H1 (cell line): ENCODE results near the gene LEFTY2. TPM values are rescaled to one million over a fixed set of nuclear protein-coding genes. Genes with fewer than 3 reads are reported as not detected.

Experiments
- CTCF ChIA-PET: fragments of 300-600 bp; sonication (Branson Sonifier 250); formaldehyde crosslinking; loops from one replicate; lab custom pipeline; 2021; ENCODE audit not compliant: partially characterized antibody; lab: Charles Lee
- POLR2A ChIA-PET: fragments of 300-600 bp; sonication (Branson Sonifier 250); formaldehyde crosslinking; loops from one replicate; lab custom pipeline; 2021; ENCODE audit warnings: inconsistent platforms; ENCODE audit not compliant: partially characterized antibody; lab: Charles Lee
- DNase-seq, 2 experiments: peaks; one replicate each; pipeline versions ENCODE4 v3.0.0 to v3.0.0-alpha.2; 2010 to 2022; ENCODE audit warnings: low spot score in 2 of 2, low read depth in 1 of 2, mixed read lengths in 1 of 2
- FAIRE-seq: peaks from 2 replicates; lab custom pipeline; 2011; peaks lifted over from hg19 to GRCh38; lab: Jason Lieb, UNC
- H2AFZ ChIP-seq: 2 replicates; pipeline ENCODE4 v1.8.1; 2012; ENCODE audit warnings: low read length, inconsistent platforms
- H2AK5ac ChIP-seq: 2 replicates; pipeline ENCODE4 v1.6.1; 2013; ENCODE audit warnings: low read depth, low read length
- H2BK120ac ChIP-seq: replicated peaks from 2 replicates; pipeline ENCODE3; 2013; ENCODE audit warnings: low read depth, low read length, inconsistent platforms
- H2BK12ac ChIP-seq: 2 replicates; pipeline ENCODE4 v1.6.1; 2013; ENCODE audit warnings: low read depth, low read length
- H2BK15ac ChIP-seq: 2 replicates; pipeline ENCODE4 v1.6.1; 2013; ENCODE audit warnings: low read length
- H2BK20ac ChIP-seq: 2 replicates; pipeline ENCODE4 v1.6.1; 2013; ENCODE audit warnings: low read length
- H2BK5ac ChIP-seq: 2 replicates; pipeline ENCODE4 v1.6.1; 2013; ENCODE audit warnings: low read depth, low read length
- H3K14ac ChIP-seq: 2 replicates; pipeline ENCODE4 v1.6.1; 2013; ENCODE audit warnings: inconsistent platforms; ENCODE audit not compliant: insufficient read length
- H3K18ac ChIP-seq: 2 replicates; pipeline ENCODE4 v1.6.1; 2013; ENCODE audit warnings: low read length; ENCODE audit errors: extremely low read depth
- H3K23ac ChIP-seq: 2 replicates; pipeline ENCODE4 v1.6.1; 2013; ENCODE audit warnings: inconsistent platforms; ENCODE audit not compliant: insufficient read length
- H3K23me2 ChIP-seq: 2 replicates; pipeline ENCODE4 v1.6.1; 2013; ENCODE audit warnings: low read depth, low read length
- H3K27ac ChIP-seq: 2 replicates; pipeline ENCODE4 v1.6.1; 2011; ENCODE audit warnings: low read depth, low read length, inconsistent platforms
- H3K27me3 ChIP-seq, 4 experiments: replicated peaks in 1 of 4; 1 replicate in 1 of 4; 2 replicates in 3 of 4; pipeline versions ENCODE4 v1.6.1 to v1.8.1; 2011 to 2013; ENCODE audit warnings: low read length in 3 of 4, mild to moderate bottlenecking in 3 of 4, inconsistent platforms in 2 of 4, mixed read lengths in 2 of 4, moderate library complexity in 1 of 4; ENCODE audit not compliant: control insufficient read depth in 3 of 4, insufficient read depth in 3 of 4; ENCODE audit errors: extremely low read depth in 1 of 4
- H3K36me3 ChIP-seq, 4 experiments: 2 replicates each; pipeline versions ENCODE4 v1.6.1 to v1.8.1; 2011 to 2013; ENCODE audit warnings: mild to moderate bottlenecking in 4 of 4, low read length in 3 of 4, moderate library complexity in 2 of 4, control low read depth in 1 of 4, inconsistent platforms in 1 of 4; ENCODE audit not compliant: insufficient read depth in 4 of 4, control insufficient read depth in 2 of 4
- H3K4ac ChIP-seq: replicated peaks from 2 replicates; pipeline ENCODE3; 2013; ENCODE audit warnings: low read length, low read depth, mixed read lengths, inconsistent platforms; ENCODE audit not compliant: insufficient read length
- H3K4me1 ChIP-seq, 4 experiments: replicated peaks in 1 of 4; 1 replicate in 1 of 4; 2 replicates in 3 of 4; pipeline versions ENCODE4 v1.6.1 to v1.8.1; 2011 to 2013; ENCODE audit warnings: low read length in 3 of 4, inconsistent platforms in 2 of 4, mixed read lengths in 1 of 4; ENCODE audit not compliant: insufficient read depth in 4 of 4, control insufficient read depth in 3 of 4
- H3K4me2 ChIP-seq, 2 experiments: 2 replicates each; pipeline versions ENCODE4 v1.6.1 to v1.8.1; 2011 to 2013; ENCODE audit warnings: low read depth in 2 of 2, low read length in 2 of 2, control low read depth in 1 of 2, inconsistent platforms in 1 of 2, mild to moderate bottlenecking in 1 of 2; ENCODE audit not compliant: insufficient read depth in 1 of 2
- H3K4me3 ChIP-seq, 4 experiments: fragments of 200-600, 300-600 bp in 1 of 4; sonication (generic), shearing (Covaris generic), sonication (Bioruptor Twin) in 1 of 4; 2 replicates each; pipeline versions ENCODE4 v1.5.1 to v1.8.1; 2011 to 2016; ENCODE audit warnings: low read length in 4 of 4, low read depth in 3 of 4, control low read depth in 2 of 4, inconsistent platforms in 2 of 4, mild to moderate bottlenecking in 2 of 4, mixed read lengths in 1 of 4, moderate library complexity in 1 of 4; ENCODE audit not compliant: insufficient read depth in 2 of 4; ENCODE audit errors: extremely low read depth in 1 of 4
- H3K56ac ChIP-seq: replicated peaks from 2 replicates; pipeline ENCODE3; 2013; ENCODE audit warnings: low read depth, mild to moderate bottlenecking, mixed read lengths, low read length, inconsistent platforms; ENCODE audit not compliant: insufficient read length
- H3K79me1 ChIP-seq: 2 replicates; pipeline ENCODE4 v1.6.1; 2013; ENCODE audit warnings: low read depth, low read length, control low read depth
- H3K79me2 ChIP-seq, 2 experiments: 2 replicates each; pipeline versions ENCODE4 v1.6.1 to v1.8.1; 2012 to 2013; ENCODE audit warnings: low read length in 2 of 2, mild to moderate bottlenecking in 2 of 2, inconsistent platforms in 1 of 2; ENCODE audit not compliant: insufficient read depth in 2 of 2, control insufficient read depth in 1 of 2
- H3K9ac ChIP-seq, 4 experiments: replicated peaks in 1 of 4; 1 replicate in 1 of 4; 2 replicates in 3 of 4; pipeline versions ENCODE4 v1.6.1 to v1.8.1; 2011 to 2013; ENCODE audit warnings: low read depth in 3 of 4, low read length in 3 of 4, control low read depth in 2 of 4, mild to moderate bottlenecking in 2 of 4, moderate library complexity in 2 of 4, inconsistent platforms in 1 of 4; ENCODE audit errors: extremely low read depth in 1 of 4
- H3K9me3 ChIP-seq, 2 experiments: 2 replicates each; pipeline versions ENCODE4 v1.6.1 to v1.8.1; 2012 to 2013; ENCODE audit warnings: mild to moderate bottlenecking in 2 of 2, moderate library complexity in 2 of 2, control low read depth in 1 of 2, inconsistent platforms in 1 of 2, low read depth in 1 of 2, low read length in 1 of 2, mixed read lengths in 1 of 2; ENCODE audit not compliant: insufficient read depth in 2 of 2
- H4K20me1 ChIP-seq, 2 experiments: replicated peaks in 1 of 2; 2 replicates each; pipeline versions ENCODE3 to v1.8.1; 2011 to 2013; ENCODE audit warnings: inconsistent platforms in 2 of 2, low read length in 2 of 2, mild to moderate bottlenecking in 1 of 2; ENCODE audit not compliant: insufficient read depth in 2 of 2, control insufficient read depth in 1 of 2
- H4K5ac ChIP-seq: 2 replicates; pipeline ENCODE4 v1.6.1; 2013; ENCODE audit warnings: low read length, low read depth, mixed read lengths, inconsistent platforms; ENCODE audit not compliant: insufficient read length
- H4K8ac ChIP-seq: 2 replicates; pipeline ENCODE4 v1.8.0; 2013; ENCODE audit warnings: mild to moderate bottlenecking, moderate library complexity, low read length, inconsistent platforms; ENCODE audit not compliant: insufficient read depth; ENCODE audit errors: extremely low read depth
- H4K91ac ChIP-seq: replicated peaks from 2 replicates; pipeline ENCODE3; 2013; ENCODE audit warnings: low read length, mixed read lengths, inconsistent platforms; ENCODE audit not compliant: insufficient read length
- BACH1 ChIP-seq: IDR thresholded peaks from 2 replicates; pipeline ENCODE4 v1.6.1; 2012; ENCODE audit warnings: low read length, improper control_type of control experiment
- CBX8 ChIP-seq: fragments of 300-800, 300-1000 bp; sonication (generic); IDR thresholded peaks from 2 replicates; pipeline ENCODE4 v1.7.1; 2016; ENCODE audit warnings: low read depth, low read length, borderline replicate concordance
- RBBP5 ChIP-seq: IDR thresholded peaks from 2 replicates; pipeline ENCODE4 v1.7.1; 2012; ENCODE audit warnings: low read depth, mild to moderate bottlenecking, inconsistent platforms, low read length, moderate library complexity, borderline replicate concordance
- RXRA ChIP-seq: IDR thresholded peaks from 2 replicates; pipeline ENCODE4 v1.6.1; 2011; ENCODE audit warnings: low read depth, mild to moderate bottlenecking, low read length, moderate library complexity; ENCODE audit not compliant: insufficient read depth
- SIX5 ChIP-seq: IDR thresholded peaks from 2 replicates; pipeline ENCODE4 v1.6.1; 2011; ENCODE audit warnings: mild to moderate bottlenecking, low read depth, low read length
- TEAD4 ChIP-seq: IDR thresholded peaks from 2 replicates; pipeline ENCODE4 v1.6.1; 2012; ENCODE audit warnings: low read depth, low read length, inconsistent platforms, mixed read lengths
- ZNF274 ChIP-seq: IDR thresholded peaks from 2 replicates; pipeline ENCODE4 v1.7.0; 2012; ENCODE audit warnings: low read length, borderline replicate concordance; ENCODE audit errors: extremely low read depth
- WGBS, 2 experiments: shearing (Covaris generic) in 1 of 2; methylation state at CpG; one replicate each; pipeline versions ENCODE4 v1.1.6 to v1.1.7; 2013 to 2015; ENCODE audit warnings: low lambda C conversion rate in 2 of 2, mixed read lengths in 2 of 2, inconsistent platforms in 1 of 2, low coverage in 1 of 2, missing lambda C conversion rate in 1 of 2; ENCODE audit not compliant: insufficient replicate concordance in 2 of 2, insufficient coverage in 1 of 2, insufficient read length in 1 of 2; ENCODE audit errors: extremely low coverage in 1 of 2, missing lambda C conversion rate in 1 of 2; 5-methylcytosine and 5-hydroxymethylcytosine counted together
- polyA plus RNA-seq, 7 experiments: library from polyadenylated mRNA; depleted of rRNA in 3 of 7; stranded (reverse) in 5 of 7; unstranded in 2 of 7; fragments of >200 nt in 5 of 7; fragments of 200-250 nt in 2 of 7; gene quantifications; 1 replicate in 5 of 7; 2 replicates in 1 of 7; 4 replicates in 1 of 7; pipeline versions ENCODE4 v1.2.1 to v1.2.3, GENCODE V29; 2011 to 2013; ENCODE audit warnings: missing spikeins in 2 of 7, mixed read lengths in 2 of 7
- total RNA-seq: library from RNA; stranded (reverse); fragmentation: NEBNext Ultra II Directional; extraction: Animal tissue kit (Norgen Biotek cat#: 25700); gene quantifications from 2 replicates; pipeline ENCODE4 v1.2.1, GENCODE V29; 2021
- TF ChIP-seq, protein P1 (sequence below), 3 experiments: IDR thresholded peaks; 1 replicate in 2 of 3; 2 replicates in 1 of 3; pipeline versions ENCODE4 v1.5.1 to v1.6.1; 2011; ENCODE audit warnings: low read length in 3 of 3, mild to moderate bottlenecking in 3 of 3, inconsistent platforms in 2 of 3, low read depth in 1 of 3, moderate library complexity in 1 of 3; ENCODE audit not compliant: insufficient read depth in 1 of 3; ENCODE audit errors: control extremely low read depth in 1 of 3

Gene LEFTY2
- total and polyA plus RNA-seq, 2 of the 8 experiments (the other 6 are each of a cell fraction or from before 2014, with no cell fraction given): 2.6 to 4.3 TPM

GRCh38 chr1:225899044-225899925 lies 41.7 kb downstream of the LEFTY2 start:
- no peak overlapping the region for H2AFZ ChIP-seq
- H3K23ac ChIP-seq: no peak overlapping the region
- H3K9ac ChIP-seq: 0 out of 7 replicates have a peak overlapping the region, but pooled peaks of 1 of the 4 experiments have one; percentile 29
- no peak overlapping the region for H3K14ac ChIP-seq
- H3K4me3 ChIP-seq: peak overlapping the region in 3 of 4 experiments; percentile 1 to 35 (median 17); a peak in 3 of 8 replicates
- H3K9me3 ChIP-seq: no peaks in the 10 kb centered on the region
- peak overlapping the region; percentile 93 for H2BK5ac ChIP-seq
- peak overlapping the region; percentile 29 to 63 for H3K4me2 ChIP-seq
- H2AK5ac ChIP-seq: peak overlapping the region; percentile 93
- peaks cover 0 to 21% (median 19%) of the 10 kb centered on the region in 4 experiments; a peak in 6 of 7 replicates for H3K4me1 ChIP-seq
- no peaks in the 10 kb centered on the region for H3K79me2 ChIP-seq
- peak overlapping the region; percentile 52 for H3K27ac ChIP-seq
- H2BK12ac ChIP-seq: peak overlapping the region; percentile 100
- peak overlapping the region; percentile 99 for H2BK20ac ChIP-seq
- no peaks in the 10 kb centered on the region for H3K23me2 ChIP-seq
- DNase-seq (peak; percentile 77 to 94), FAIRE-seq (peak; percentile 63)
- H4K91ac ChIP-seq: peak overlapping the region; percentile 98
- H3K56ac ChIP-seq: no peak overlapping the region
- H2BK15ac ChIP-seq: no peak overlapping the region
- ChIA-PET POLR2A (interaction anchor here (1.0 to 5.2 kb wide), 9 partner anchors 9 to 86 kb away, joined by 3 to 63 read pairs (median 4); partner anchors contain the start of genes LEFTY1, PYCR2 and TMEM63A), CTCF (interaction anchor here (0.6 to 18.7 kb wide), 7 partner anchors 10 to 424 kb away, joined by 3 to 406 read pairs (median 4); partner anchors contain the start of genes LEFTY1 and TMEM63A)
- H3K18ac ChIP-seq: peak overlapping the region; percentile 99
- no peaks in the 10 kb centered on the region for H4K20me1 ChIP-seq
- H4K5ac ChIP-seq: peak overlapping the region; percentile 37
- WGBS, 2 experiments: 6% methylated on average over 2 of the region's 4 CpGs; no CpG with 5 or more reads in 1 of the 2 experiments
- no peaks in the 10 kb centered on the region for H3K36me3 ChIP-seq
- no peaks in the 10 kb centered on the region for H3K79me1 ChIP-seq
- peak overlapping the region; percentile 91 for H3K4ac ChIP-seq
- H2BK120ac ChIP-seq: peak overlapping the region; percentile 98
- H4K8ac ChIP-seq: no peak overlapping the region
- no peaks in the 10 kb centered on the region for H3K27me3 ChIP-seq
- TF ChIP-seq BACH1 (no peak; the same call in 1 of the 2 replicates), TEAD4 (peak; percentile 41; the same call in 1 of the 2 replicates), CBX8 (no peak), RBBP5 (peak; percentile 52; the same call in 1 of the 2 replicates), ZNF274 (no peak), RXRA (0 out of 2 replicates have a peak, but pooled peaks have one; percentile 76), SIX5 (no peak)
- TF ChIP-seq, protein P1, sequence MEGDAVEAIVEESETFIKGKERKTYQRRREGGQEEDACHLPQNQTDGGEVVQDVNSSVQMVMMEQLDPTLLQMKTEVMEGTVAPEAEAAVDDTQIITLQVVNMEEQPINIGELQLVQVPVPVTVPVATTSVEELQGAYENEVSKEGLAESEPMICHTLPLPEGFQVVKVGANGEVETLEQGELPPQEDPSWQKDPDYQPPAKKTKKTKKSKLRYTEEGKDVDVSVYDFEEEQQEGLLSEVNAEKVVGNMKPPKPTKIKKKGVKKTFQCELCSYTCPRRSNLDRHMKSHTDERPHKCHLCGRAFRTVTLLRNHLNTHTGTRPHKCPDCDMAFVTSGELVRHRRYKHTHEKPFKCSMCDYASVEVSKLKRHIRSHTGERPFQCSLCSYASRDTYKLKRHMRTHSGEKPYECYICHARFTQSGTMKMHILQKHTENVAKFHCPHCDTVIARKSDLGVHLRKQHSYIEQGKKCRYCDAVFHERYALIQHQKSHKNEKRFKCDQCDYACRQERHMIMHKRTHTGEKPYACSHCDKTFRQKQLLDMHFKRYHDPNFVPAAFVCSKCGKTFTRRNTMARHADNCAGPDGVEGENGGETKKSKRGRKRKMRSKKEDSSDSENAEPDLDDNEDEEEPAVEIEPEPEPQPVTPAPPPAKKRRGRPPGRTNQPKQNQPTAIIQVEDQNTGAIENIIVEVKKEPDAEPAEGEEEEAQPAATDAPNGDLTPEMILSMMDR (IDR thresholded peaks at IDR 0.05; ENCODE audit: control extremely low read depth in 1 of 3, insufficient read depth in 1 of 3, low read depth in 1 of 3, low read length in 3 of 3): no peak
